ENCODE measurements around the gene UBTD2.

The UBTD2 gene

GRCh38 chr5:172183881-172184280 lies 99.7 kb downstream of the UBTD2 start:
- H3K36me3 ChIP-seq (ENCODE audit: control insufficient read depth in 4 of 4, insufficient read depth in 4 of 4, low read length in 3 of 4): peaks cover 2 to 23% (median 6%) of the 10 kb centered on the region in 4 experiments
- no peaks in the 10 kb centered on the region for H3K27me3 ChIP-seq (replicated peaks in 2 of 5; ENCODE audit: control insufficient read depth in 4 of 5, insufficient read depth in 5 of 5, low read length in 4 of 5)
- 90% methylated on average over 4 of the region's 4 CpGs for WGBS (ENCODE audit: insufficient coverage)
- H3K27ac ChIP-seq (ENCODE audit: insufficient read depth in 1 of 2, low read depth in 1 of 2, low read length in 2 of 2, poor library complexity in 1 of 2, severe bottlenecking in 2 of 2): peak overlapping the region; percentile 11 to 85
- POLR2A ChIA-PET: interaction anchor here (1.1 kb wide), 1 partner anchor 10 kb away, joined by 4 read pairs; no protein-coding TSS in a partner anchor
- no peaks in the 10 kb centered on the region for H3K9me3 ChIP-seq (ENCODE audit: control extremely low read depth in 1 of 5, control insufficient read depth in 4 of 5, insufficient read depth in 2 of 5, low read depth in 1 of 5, low read length in 4 of 5)
- peaks cover 23 to 82% (median 64%) of the 10 kb centered on the region in 4 experiments for H3K4me1 ChIP-seq (ENCODE audit: control extremely low read depth in 1 of 4, control insufficient read depth in 4 of 4, insufficient read depth in 4 of 4, low read length in 3 of 4)
- CTCF ChIA-PET: interaction anchor here (0.8 to 6.8 kb wide), 6 partner anchors 10 to 109 kb away, joined by 3 to 54 read pairs (median 4); no protein-coding TSS in a partner anchor
- peak overlapping the region in 2 of 7 experiments; percentile 6 to 36 for H3K4me3 ChIP-seq (ENCODE audit: control insufficient read depth in 1 of 7, extremely low read depth in 1 of 7, insufficient read depth in 4 of 7, low read depth in 2 of 7, low read length in 6 of 7)
- no peak for DNase-seq

- H3K27ac ChIP-seq (ENCODE audit: insufficient read depth in 1 of 2, low read depth in 1 of 2, low read length in 2 of 2, poor library complexity in 1 of 2, severe bottlenecking in 2 of 2): peak overlapping the region in 1 of 2 experiments; percentile 25
- H3K4me3 ChIP-seq (ENCODE audit: control insufficient read depth in 1 of 7, extremely low read depth in 1 of 7, insufficient read depth in 4 of 7, low read depth in 2 of 7, low read length in 6 of 7): no peak overlapping the region
- ChIA-PET POLR2A (interaction anchor here (0.6 kb wide), 2 partner anchors 71 to 510 kb away, joined by 6 read pairs; no protein-coding TSS in a partner anchor), CTCF (interaction anchor here (0.9 to 6.8 kb wide), 4 partner anchors 8 to 76 kb away, joined by 3 to 54 read pairs (median 4); no protein-coding TSS in a partner anchor)
- DNase-seq: peak in 1 of 3 donors; percentile 39
- peaks cover 2 to 23% (median 6%) of the 10 kb centered on the region in 4 experiments for H3K36me3 ChIP-seq (ENCODE audit: control insufficient read depth in 4 of 4, insufficient read depth in 4 of 4, low read length in 3 of 4)
- no peaks in the 10 kb centered on the region for H3K9me3 ChIP-seq (ENCODE audit: control extremely low read depth in 1 of 5, control insufficient read depth in 4 of 5, insufficient read depth in 2 of 5, low read depth in 1 of 5, low read length in 4 of 5)
- H3K4me1 ChIP-seq (ENCODE audit: control extremely low read depth in 1 of 4, control insufficient read depth in 4 of 4, insufficient read depth in 4 of 4, low read length in 3 of 4): peaks cover 34 to 95% (median 79%) of the 10 kb centered on the region in 4 experiments
- 86% methylated on average over 3 of the region's 6 CpGs for WGBS (ENCODE audit: insufficient coverage)
- no peaks in the 10 kb centered on the region for H3K27me3 ChIP-seq (replicated peaks in 2 of 5; ENCODE audit: control insufficient read depth in 4 of 5, insufficient read depth in 5 of 5, low read length in 4 of 5)
Observed at GRCh38 chr5:172182291-172182690, 101.3 kb downstream of the UBTD2 start.

GRCh38 chr5:172180936-172181335 lies 102.6 kb downstream of the UBTD2 start:
- H3K27me3 ChIP-seq (replicated peaks in 2 of 5; ENCODE audit: control insufficient read depth in 4 of 5, insufficient read depth in 5 of 5, low read length in 4 of 5): no peaks in the 10 kb centered on the region
- ChIA-PET CTCF (interaction anchor here (1.3 to 6.8 kb wide), 3 partner anchors 7 to 75 kb away, joined by 3 to 54 read pairs (median 4); no protein-coding TSS in a partner anchor), POLR2A (no interaction called here)
- no peak for DNase-seq
- peak overlapping the region in 1 of 7 experiments; percentile 33 for H3K4me3 ChIP-seq (ENCODE audit: control insufficient read depth in 1 of 7, extremely low read depth in 1 of 7, insufficient read depth in 4 of 7, low read depth in 2 of 7, low read length in 6 of 7)
- no peak overlapping the region for H3K27ac ChIP-seq (ENCODE audit: insufficient read depth in 1 of 2, low read depth in 1 of 2, low read length in 2 of 2, poor library complexity in 1 of 2, severe bottlenecking in 2 of 2)
- no peaks in the 10 kb centered on the region for H3K9me3 ChIP-seq (ENCODE audit: control extremely low read depth in 1 of 5, control insufficient read depth in 4 of 5, insufficient read depth in 2 of 5, low read depth in 1 of 5, low read length in 4 of 5)
- H3K4me1 ChIP-seq (ENCODE audit: control extremely low read depth in 1 of 4, control insufficient read depth in 4 of 4, insufficient read depth in 4 of 4, low read length in 3 of 4): peaks cover 34 to 95% (median 81%) of the 10 kb centered on the region in 4 experiments
- peaks cover 2 to 23% (median 6%) of the 10 kb centered on the region in 4 experiments for H3K36me3 ChIP-seq (ENCODE audit: control insufficient read depth in 4 of 4, insufficient read depth in 4 of 4, low read length in 3 of 4)
- 99% methylated on average over 9 of the region's 9 CpGs for WGBS (ENCODE audit: insufficient coverage)

DNA sequence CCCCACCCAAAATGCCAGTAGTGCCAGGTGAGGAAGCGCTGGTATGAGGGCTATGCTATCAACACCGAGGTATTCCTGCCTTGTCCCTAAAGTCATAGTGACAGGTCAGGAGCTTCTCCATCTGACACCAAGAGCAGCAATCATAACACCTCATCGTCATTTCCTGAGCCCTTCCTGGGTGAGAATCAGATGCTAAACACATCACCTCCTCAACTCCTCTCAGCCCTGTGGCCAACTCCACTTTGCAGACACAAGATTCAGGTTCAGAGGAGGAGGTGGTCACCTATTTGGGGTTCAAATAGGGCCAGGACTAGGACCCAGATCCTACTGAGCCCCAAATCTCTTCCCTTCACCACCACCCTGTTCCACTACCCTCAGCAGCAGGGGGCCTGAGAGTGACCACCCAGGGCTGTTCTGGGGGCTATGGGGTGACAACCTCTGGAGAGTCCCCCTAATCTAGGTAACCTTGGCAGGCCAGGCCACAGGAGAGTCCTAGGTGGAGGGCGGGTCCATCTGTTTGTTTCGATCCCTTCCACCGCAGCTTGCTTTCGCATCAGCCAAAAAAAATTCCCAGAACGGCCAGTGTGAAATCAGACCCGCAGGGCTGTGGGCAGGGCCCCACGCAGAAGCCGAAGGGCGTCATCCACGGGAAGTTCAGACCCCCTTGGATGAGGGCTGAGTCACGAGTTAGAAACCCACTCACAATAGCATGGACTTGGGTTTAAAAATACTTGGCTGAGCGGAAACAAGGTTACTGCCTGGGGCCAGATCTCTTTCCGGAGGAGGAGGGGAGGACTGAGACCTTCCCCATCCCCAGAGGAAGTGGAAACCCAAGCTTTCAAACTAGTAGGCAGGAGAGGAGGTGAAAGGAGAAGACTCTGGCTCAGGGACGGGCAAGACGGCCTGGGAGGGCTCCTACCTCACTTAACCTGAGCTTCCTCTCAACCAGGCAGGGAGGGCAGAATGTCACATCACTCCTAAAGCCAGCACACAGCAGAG lies 104.3 kb downstream of the UBTD2 start:
- Histone ChIP-seq H3K4me3 (ENCODE audit: control insufficient read depth in 1 of 7, extremely low read depth in 1 of 7, insufficient read depth in 4 of 7, low read depth in 2 of 7, low read length in 6 of 7) (peak overlapping the region in 6 of 7 experiments; percentile 19 to 71 (median 54)), H3K9me3 (ENCODE audit: control extremely low read depth in 1 of 5, control insufficient read depth in 4 of 5, insufficient read depth in 2 of 5, low read depth in 1 of 5, low read length in 4 of 5) (no peaks in the 10 kb centered on the region), H3K27ac (ENCODE audit: insufficient read depth in 1 of 2, low read depth in 1 of 2, low read length in 2 of 2, poor library complexity in 1 of 2, severe bottlenecking in 2 of 2) (peak overlapping the region; percentile 77 to 88), H3K36me3 (ENCODE audit: control insufficient read depth in 4 of 4, insufficient read depth in 4 of 4, low read length in 3 of 4) (peaks cover 2 to 16% (median 7%) of the 10 kb centered on the region in 4 experiments), H3K4me1 (ENCODE audit: control extremely low read depth in 1 of 4, control insufficient read depth in 4 of 4, insufficient read depth in 4 of 4, low read length in 3 of 4) (peaks cover 37 to 95% (median 82%) of the 10 kb centered on the region in 4 experiments), H3K27me3 (replicated peaks in 2 of 5; ENCODE audit: control insufficient read depth in 4 of 5, insufficient read depth in 5 of 5, low read length in 4 of 5) (no peaks in the 10 kb centered on the region)
- POLR2A ChIA-PET: interaction anchor here (0.6 to 1.1 kb wide), 7 partner anchors 9 to 68 kb away, joined by 3 to 6 read pairs (median 4); no protein-coding TSS in a partner anchor
- CTCF ChIA-PET: interaction anchor here (0.9 to 8.2 kb wide), 8 partner anchors 9 to 104 kb away, joined by 3 to 63 read pairs (median 4); partner anchors contain the start of gene STK10
- 2% methylated on average over 11 of the region's 18 CpGs for WGBS (ENCODE audit: insufficient coverage)
- peak; percentile 85 to 89 (median 87) for DNase-seq

DNA sequence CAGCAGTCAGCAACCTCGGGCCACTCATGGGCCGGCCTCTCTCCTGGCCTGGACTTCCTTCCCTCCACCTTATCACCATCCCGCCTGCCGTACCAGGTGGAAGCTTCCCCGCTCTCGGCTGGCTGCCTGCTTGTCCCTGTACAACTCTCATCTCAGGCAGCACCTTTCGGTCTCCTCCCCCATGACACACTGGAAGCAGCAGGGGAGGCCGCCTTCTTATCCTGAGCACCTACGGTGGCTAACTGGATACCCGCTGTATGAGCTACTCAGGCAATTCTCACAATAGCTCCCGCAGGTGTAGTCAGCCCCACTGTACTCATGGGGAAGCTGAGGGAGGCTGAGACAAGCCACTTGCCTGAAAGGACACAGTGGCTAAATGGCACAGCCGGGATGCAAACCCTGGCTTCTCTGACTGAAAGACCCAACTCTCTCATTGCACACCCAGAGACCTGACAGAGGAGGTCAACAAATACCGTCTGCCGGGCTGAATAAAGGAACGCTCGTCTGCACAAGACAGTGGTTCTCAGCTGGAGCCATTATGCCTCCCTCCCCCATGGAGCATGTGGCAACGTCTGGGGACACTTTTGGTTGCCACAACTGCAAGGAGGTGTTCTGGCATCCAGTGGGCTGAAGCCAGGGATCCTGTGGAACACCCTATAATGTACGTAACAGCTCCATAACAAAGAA lies 105.1 kb downstream of the UBTD2 start:
- CTCF ChIA-PET: interaction anchor here (1.2 to 8.2 kb wide), 5 partner anchors 10 to 104 kb away, joined by 3 to 63 read pairs (median 6); partner anchors contain the start of gene STK10
- POLR2A ChIA-PET: interaction anchor here (1.0 to 1.1 kb wide), 2 partner anchors 8 to 67 kb away, joined by 3 to 6 read pairs; no protein-coding TSS in a partner anchor
- H3K9me3 ChIP-seq (ENCODE audit: control extremely low read depth in 1 of 5, control insufficient read depth in 4 of 5, insufficient read depth in 2 of 5, low read depth in 1 of 5, low read length in 4 of 5): no peaks in the 10 kb centered on the region
- H3K27me3 ChIP-seq (replicated peaks in 2 of 5; ENCODE audit: control insufficient read depth in 4 of 5, insufficient read depth in 5 of 5, low read length in 4 of 5): no peaks in the 10 kb centered on the region
- 6% methylated on average over 14 of the region's 18 CpGs for WGBS (ENCODE audit: insufficient coverage)
- H3K4me3 ChIP-seq (ENCODE audit: control insufficient read depth in 1 of 7, extremely low read depth in 1 of 7, insufficient read depth in 4 of 7, low read depth in 2 of 7, low read length in 6 of 7): peak overlapping the region in 5 of 7 experiments; percentile 8 to 71 (median 58)
- H3K36me3 ChIP-seq (ENCODE audit: control insufficient read depth in 4 of 4, insufficient read depth in 4 of 4, low read length in 3 of 4): peaks cover 0 to 14% (median 5%) of the 10 kb centered on the region in 4 experiments
- DNase-seq: peak in 2 of 3 donors; percentile 65 to 74
- H3K27ac ChIP-seq (ENCODE audit: insufficient read depth in 1 of 2, low read depth in 1 of 2, low read length in 2 of 2, poor library complexity in 1 of 2, severe bottlenecking in 2 of 2): peak overlapping the region; percentile 77 to 88
- H3K4me1 ChIP-seq (ENCODE audit: control extremely low read depth in 1 of 4, control insufficient read depth in 4 of 4, insufficient read depth in 4 of 4, low read length in 3 of 4): peaks cover 36 to 95% (median 84%) of the 10 kb centered on the region in 4 experiments

GRCh38 chr5:172177176-172177575 lies 106.4 kb downstream of the UBTD2 start:
- no peaks in the 10 kb centered on the region for H3K27me3 ChIP-seq (replicated peaks in 2 of 5; ENCODE audit: control insufficient read depth in 4 of 5, insufficient read depth in 5 of 5, low read length in 4 of 5)
- peaks cover 33 to 96% (median 87%) of the 10 kb centered on the region in 4 experiments for H3K4me1 ChIP-seq (ENCODE audit: control extremely low read depth in 1 of 4, control insufficient read depth in 4 of 4, insufficient read depth in 4 of 4, low read length in 3 of 4)
- peak in 1 of 3 donors; percentile 32 for DNase-seq
- H3K27ac ChIP-seq (ENCODE audit: insufficient read depth in 1 of 2, low read depth in 1 of 2, low read length in 2 of 2, poor library complexity in 1 of 2, severe bottlenecking in 2 of 2): peak overlapping the region in 1 of 2 experiments; percentile 68
- H3K36me3 ChIP-seq (ENCODE audit: control insufficient read depth in 4 of 4, insufficient read depth in 4 of 4, low read length in 3 of 4): peaks cover 0 to 20% (median 5%) of the 10 kb centered on the region in 4 experiments
- WGBS (ENCODE audit: insufficient coverage): 68% methylated on average over 5 of the region's 7 CpGs
- H3K4me3 ChIP-seq (ENCODE audit: control insufficient read depth in 1 of 7, extremely low read depth in 1 of 7, insufficient read depth in 4 of 7, low read depth in 2 of 7, low read length in 6 of 7): peak overlapping the region in 1 of 7 experiments; percentile 8
- ChIA-PET POLR2A (interaction anchor here (2.9 kb wide), 1 partner anchor 66 kb away, joined by 17 read pairs; no protein-coding TSS in a partner anchor), CTCF (interaction anchor here (1.9 to 8.2 kb wide), 4 partner anchors 7 to 105 kb away, joined by 5 to 63 read pairs (median 42); partner anchors contain the start of gene STK10)
- H3K9me3 ChIP-seq (ENCODE audit: control extremely low read depth in 1 of 5, control insufficient read depth in 4 of 5, insufficient read depth in 2 of 5, low read depth in 1 of 5, low read length in 4 of 5): no peaks in the 10 kb centered on the region

Measured in common myeloid progenitor, CD34-positive (primary cell).